ENCODE data around the gene ZNF341.
"Not testable (repeated sequence)": the region's sequence is repeated elsewhere in the genome, so short reads cannot be mapped to it uniquely, and the experiment has no call there.

The ZNF341 gene

DNA sequence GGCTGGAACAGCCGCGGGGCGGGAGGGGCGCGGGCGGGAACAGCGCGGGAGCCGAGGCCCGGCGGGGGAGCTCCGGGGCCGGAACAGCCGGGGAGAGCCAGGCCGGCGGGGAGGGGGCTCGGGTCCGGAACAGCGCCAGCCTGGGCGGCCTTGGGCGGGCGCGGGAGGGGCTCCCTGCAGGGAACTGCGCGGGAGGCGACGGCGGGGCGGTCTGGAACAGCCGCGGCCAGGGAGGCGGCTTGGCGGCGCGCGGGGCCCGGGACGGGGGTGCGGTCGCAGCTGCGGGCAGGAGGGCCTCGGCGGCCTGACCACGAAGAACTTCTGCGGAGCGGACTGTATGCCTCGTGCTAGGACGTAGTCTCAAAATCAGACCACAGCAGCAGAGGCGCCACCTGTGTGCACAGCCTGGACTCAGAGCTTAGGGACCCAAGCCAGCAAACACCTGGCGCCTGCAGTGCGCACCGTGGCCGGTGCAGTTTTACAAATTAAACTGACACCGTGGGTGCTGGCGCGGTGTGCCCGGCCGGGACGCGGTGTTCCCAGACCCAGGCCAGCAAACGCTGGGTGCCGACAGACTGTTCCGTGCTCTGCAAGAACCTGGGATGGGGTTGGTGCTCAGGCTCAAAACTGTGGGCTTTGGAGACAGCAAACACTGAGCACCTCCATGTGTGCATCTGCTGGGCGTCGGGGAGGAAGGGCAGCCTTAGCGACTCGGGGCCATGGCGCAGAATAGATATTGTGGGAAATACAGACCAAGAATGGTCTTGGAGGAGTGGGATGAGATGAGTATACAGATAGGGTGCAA lies 572 bp downstream of the ZNF341 start:
- peak; percentile 95 for DNase-seq

DNA sequence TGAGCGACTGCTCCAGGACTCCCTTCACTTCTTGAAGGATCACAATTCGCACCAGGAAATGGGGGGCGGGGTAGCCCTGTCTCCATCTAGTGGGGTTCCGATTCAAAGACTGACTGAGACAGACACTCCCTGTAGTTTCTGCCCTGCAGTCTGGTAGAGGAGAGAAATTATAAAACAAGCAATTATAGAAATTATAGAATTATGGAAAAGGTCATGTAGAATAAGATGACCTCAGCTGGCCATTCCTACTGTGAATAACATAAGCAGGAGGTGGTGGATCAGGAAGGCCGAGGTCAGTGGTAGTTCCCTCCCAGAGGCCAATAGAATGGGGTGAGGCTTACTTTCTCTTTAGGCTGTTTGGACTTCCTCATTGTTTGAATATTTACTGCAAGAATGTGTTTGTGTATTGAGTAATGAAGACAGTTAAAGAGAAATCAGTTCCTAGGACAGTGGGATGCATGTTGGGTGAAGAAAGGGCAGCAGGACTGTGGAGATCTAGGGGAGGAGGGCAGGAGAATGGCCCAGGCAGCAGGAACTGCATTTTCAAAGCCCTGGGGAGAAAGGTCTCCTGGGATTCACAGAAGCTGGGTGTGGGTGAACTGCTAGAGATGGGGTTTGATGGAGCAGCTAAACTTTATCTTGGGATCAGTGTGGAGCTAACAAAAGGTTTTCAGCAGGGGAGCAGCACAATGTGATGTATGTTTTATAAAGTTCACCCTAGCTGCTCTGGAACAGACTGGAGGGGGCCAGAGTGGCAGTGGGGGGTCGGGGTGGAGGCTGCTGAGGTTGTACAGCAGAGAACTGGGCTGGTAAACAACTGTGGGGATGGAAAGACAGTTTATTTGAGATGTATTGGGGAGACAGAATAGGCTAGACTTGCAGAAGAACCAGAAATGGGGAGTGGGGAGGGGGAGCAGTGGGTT lies 2.1 kb downstream of the ZNF341 start:
- peak; percentile 49 for DNase-seq

DNA sequence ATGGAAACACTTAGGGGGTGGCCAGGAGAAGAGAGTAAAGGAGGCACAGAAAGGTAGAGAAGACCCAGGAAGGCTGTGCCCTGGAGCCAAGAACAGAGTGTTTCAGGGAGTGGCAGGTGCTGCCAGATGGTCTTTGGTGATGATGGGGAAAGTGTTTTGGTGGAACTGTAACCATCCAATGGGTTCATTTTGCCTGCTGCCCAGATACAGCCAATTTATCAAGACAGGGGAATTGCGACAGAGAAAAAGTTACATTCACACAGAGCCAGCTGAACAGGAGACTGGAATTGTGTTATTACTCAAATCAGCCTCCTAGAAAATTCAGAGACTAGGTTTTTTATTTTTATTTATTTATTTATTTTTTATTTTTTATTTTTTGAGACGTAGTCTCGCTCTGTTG lies 5.2 kb downstream of the ZNF341 start:
- no peak for DNase-seq

DNA sequence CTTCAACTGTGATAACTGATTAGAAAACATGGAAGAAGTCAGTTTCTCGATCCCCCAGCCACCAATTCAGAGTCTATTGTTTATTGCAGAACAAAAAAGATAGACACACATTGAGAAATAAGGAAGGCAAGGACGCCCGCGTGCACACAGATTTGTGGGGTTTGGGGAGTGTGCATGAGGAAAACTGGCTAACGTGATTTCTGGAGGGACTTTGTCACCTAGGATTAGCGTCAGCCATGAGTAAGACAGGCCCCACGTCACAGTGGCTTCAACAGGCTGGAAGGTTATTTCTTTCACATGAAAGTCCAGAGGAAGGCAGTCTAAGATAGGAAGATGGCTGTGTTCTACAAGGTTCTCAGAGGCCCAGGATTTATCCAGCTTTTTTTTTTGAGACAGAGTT lies 7.7 kb downstream of the ZNF341 start:
- DNase-seq: no peak

DNA sequence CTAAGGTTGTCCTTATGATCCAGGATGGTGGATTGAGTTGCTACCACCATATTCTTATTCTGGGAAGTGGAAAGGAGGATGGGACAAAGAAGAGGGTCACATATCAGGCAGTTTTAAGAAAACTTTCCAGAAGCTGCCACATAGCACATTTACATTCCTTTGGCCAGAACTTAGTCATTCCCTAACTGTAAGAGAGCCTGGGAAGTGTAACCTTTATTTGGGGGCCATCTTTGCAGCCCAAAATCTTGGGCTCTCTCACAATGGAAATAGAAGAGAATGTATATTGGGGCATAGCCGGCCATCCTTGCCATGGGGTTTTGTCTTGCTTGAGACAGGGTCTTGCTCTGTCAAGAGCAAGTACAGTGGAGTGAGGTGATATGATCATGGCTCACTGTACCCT lies 8.4 kb downstream of the ZNF341 start:
- no peak for DNase-seq

DNA sequence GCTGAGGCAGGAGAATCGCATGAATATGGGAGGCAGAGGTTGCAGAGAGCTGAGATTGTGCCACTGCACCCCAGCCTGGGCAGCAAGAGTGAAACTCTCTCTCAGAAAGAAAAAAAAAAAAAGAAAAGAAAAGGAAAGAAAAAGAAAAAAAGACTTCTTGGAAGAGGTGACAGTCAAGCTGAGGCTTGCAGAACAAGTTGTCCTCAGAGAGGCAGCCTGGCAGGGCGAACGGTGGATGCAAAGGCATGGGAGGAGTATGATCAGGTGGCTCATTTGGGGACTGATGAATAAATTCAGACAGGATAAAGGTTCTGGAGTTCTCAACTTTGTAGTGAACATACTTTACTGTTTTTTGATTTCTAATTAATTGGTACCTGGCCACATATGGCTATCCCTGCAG lies 12.4 kb downstream of the ZNF341 start:
- no peak for DNase-seq

DNA sequence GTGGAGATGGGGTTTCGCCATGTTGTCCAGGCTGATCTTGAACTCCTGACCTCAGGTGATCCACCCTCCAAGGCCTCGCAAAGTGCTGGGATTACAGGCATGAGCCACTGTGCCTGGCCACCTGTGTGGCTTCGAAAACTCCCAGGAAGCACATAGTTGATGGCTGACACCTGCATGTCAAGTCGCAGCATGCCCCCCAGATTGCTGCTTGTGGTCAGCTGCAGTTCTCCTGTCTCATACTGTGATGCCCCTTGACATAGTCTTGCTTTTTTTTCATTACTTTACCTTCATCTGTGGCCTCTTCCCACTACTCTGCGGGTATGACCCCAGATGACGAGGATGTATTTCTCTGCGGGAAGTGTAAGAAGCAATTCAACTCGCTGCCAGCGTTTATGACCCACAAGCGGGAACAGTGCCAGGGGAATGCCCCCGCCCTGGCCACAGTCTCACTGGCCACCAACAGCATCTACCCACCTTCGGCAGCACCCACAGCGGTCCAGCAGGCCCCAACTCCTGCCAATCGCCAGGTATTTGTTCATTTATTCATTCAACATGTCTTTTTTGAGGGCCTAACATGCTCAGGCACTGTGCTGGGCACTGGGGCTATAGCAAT lies 13.1 kb downstream of the ZNF341 start:
- no peak for DNase-seq

DNA sequence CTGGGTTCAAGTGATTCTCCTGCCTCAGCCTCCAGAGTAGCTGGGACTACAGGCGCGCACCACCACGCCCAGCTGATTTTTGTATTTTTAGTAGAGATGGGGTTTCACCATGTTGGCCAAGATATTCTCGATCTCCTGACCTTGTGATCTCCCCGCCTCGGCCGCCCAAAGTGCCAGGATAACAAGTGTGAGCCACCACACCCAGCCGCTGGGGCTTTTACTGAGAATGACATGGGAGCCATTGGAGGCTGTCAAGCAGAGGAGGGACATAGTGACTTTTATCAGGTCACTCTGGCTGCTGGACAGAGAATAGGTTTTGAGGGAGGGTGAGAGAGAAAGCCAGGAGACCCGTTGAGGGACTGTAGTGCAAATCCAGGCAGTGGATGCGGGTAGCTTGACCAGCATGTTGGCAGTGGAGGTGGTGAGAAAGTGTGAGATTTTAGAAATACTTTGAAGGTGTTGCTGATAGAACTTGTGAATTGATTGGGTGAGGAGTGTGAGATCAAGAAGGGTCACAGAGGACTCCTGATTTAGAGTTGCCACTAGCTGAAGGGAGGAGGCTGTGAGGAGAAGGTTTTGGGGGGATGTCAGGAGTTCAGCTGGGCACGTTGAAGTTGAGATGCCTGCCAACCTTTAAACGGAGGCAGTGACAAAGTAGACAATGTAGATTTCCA lies 14.7 kb downstream of the ZNF341 start:
- no peak for DNase-seq

DNA sequence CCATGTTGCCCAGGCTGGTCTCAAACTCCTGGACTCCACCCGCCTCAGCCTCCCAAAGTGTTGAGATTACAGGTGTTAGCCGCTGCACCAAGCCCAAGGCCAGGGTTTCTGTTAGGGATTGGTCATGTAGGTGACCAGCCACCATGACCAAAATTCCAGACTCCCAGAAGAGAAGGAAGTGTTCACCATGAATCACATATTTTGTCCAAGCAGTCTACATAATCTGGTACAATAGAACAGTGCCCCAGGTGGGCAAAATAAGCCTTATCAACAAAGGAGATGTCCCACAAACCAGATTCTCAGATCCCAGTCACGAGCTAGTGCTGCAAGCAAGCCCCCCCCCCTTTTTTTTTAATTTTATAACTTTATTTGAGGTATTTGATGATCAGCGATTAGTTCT lies 20.0 kb downstream of the ZNF341 start:
- no peak for DNase-seq

DNA sequence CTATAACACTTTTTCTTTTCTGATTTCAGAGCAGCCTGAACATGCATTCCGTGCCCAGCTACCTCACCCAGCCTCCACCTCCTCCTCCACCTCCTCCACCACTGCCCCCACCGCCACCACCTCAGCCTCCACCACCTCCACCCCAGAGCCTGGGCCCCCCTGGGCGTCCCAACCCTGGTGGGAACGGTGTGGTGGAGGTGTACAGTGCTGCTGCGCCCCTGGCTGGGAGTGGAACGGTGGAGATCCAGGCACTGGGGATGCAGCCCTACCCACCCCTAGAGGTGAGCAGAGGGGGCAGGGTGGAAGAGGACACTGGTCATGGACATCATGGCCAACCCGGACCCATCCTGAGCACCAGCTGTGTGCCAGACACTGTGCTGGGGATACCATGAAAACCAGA lies 21.3 kb downstream of the ZNF341 start:
- no peak for DNase-seq

DNA sequence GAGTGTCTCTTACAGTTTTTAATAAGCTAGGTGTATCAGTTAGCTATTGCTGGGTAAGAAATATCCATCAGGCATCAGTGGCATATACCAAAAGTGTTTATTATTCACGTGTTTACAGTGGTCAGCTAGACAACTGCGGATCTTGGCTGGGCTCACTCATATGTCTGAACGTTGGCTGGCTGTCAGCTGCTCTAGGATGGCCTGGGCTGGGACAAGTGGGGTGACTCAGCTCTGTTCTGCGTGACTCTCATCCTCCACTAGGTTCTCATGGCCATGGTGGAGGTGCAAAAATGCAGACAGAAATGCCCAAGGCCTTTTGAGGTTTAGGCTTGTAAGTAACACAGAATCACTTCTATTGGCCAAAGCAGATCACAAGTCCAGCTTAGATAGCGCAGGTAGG lies 22.0 kb downstream of the ZNF341 start:
- DNase-seq: no peak

DNA sequence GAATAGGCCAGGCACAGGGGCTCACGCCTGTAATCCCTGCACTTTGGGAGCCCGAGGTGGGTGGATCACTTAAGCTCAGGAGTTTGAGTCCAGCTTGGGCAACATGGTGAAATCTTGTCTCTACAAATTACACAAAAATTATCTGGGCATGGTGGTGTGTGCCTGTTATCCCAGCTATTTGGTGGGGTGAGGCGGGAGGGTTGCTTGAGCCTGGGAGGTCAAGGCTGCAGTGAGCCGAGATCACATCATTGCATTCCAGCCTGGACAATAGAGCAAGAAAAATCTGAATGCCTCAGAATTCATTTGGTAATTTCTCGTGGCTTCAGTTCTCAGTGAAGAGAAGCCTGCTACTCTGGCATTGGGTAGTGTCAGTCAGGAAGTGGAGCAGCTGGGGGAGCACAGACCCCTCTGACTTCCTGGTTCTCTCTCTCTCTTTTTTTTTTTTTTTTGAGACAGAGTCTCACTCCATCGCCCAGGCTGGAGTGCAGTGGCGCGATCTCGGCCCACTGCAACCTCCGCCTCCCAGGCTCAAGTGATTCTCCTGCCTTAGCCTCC lies 24.2 kb downstream of the ZNF341 start:
- DNase-seq: not testable (repeated sequence)

DNA sequence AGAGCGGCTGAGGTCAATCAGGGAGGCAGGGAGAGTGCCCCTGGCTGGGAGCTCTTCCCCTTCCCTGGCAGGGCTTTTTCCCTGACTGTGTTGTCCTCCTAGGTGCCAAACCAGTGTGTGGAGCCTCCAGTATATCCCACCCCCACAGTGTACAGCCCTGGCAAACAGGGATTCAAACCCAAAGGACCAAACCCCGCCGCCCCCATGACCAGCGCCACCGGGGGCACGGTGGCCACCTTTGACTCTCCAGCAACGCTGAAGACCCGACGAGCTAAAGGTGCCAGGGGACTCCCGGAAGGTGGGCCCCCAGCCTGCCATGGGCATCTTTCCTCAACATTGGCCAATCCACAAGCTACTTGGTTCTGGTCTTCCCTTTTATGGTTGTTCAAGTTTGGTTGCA lies 25.2 kb downstream of the ZNF341 start:
- DNase-seq: no peak

DNA sequence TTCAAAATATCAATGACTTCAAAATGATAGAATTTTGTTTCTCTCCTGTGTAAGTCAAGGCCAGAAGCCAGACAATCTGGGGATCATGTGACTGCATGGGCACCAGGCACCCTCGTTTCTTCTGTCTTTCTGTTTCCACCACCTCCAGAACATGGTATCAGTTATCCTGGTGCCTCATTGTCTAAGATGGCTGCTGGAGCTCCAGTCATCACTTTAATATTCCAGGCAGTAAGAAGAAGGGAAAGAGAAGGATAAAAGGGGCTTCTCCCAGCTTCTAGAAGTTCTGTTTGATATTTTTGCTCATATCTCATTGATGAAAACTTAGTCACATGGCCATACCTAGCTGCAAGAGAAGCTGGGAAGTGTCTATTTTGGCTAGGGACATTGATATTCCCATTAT lies 25.7 kb downstream of the ZNF341 start:
- no peak for DNase-seq

DNA sequence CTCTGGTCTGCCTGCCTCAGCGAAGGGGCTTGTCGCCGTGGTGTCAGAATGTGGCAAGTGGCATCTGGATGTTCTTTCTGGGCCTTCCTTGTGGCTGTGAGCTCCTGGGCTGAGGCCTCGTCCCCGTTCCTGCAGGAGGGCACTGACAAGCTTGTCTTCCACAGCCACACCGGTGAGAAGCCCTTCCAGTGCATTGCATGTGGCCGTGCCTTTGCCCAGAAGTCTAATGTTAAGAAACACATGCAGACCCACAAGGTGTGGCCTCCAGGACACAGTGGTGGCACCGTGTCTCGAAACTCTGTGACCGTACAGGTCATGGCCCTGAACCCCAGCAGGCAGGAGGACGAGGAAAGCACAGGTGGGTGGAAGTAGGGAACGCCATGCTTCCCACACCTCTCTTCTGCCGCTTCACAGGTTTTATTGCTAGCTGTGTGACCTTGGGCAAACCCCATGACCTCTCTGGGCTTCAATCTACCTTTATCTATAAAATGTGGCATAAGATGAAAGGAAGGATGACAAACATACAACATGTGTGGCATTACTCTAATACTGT lies 30.0 kb downstream of the ZNF341 start:
- DNase-seq: no peak

DNA sequence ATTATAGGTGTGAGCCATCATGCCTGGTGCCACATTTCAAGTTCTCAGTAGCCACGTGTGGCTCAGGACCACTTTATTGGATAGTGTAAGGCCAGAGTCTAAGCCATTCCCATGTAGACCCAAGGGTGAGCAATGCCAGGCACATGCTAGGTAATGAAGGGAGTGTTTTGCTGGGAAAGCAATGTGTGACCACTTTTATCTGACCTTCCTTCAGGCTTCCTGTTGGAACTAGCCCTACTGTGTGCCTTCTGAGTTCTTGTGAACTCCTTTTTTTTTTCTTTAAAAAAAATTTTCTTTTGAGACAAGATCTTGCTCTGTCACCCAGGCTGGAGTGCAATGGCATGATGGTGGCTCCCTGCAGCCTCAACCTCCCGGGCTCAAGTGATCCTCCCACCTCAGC lies 33.3 kb downstream of the ZNF341 start:
- DNase-seq: no peak

DNA sequence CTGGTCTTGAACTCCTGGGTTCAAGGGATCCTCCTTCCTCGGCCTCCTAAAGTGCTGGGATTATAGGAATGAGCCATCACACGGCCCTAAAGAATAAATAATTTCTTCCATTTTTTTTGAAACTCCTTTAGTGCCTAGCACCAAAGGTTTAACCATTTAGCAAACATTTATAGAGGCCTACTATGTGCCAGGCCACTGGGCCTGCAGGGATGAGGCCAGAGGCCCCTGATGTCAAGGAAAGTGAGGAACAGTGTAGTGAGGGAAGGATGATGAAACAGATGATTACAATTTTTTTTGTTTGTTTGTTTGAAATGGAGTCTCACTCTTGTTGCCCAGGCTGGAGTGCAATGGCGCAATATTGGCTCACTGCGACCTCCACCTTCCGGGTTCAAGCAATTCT lies 33.8 kb downstream of the ZNF341 start:
- DNase-seq: no peak

DNA sequence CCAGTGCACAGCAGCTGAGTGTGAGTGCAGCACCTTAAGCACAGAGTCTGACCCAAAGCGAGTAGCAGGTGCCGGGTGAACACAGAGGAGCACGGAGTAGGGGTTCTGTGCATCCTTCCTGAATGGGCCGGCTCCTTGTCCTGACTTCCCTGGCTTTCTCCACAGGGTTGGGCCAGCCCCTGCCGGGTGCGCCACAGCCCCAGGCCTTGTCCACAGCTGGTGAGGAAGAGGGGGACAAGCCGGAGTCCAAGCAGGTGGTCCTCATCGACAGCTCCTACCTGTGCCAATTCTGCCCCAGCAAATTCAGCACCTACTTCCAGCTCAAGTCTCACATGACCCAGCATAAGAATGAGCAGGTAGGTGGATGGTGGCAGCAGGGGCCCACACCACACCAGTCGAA lies 34.9 kb downstream of the ZNF341 start:
- no peak for DNase-seq

DNA sequence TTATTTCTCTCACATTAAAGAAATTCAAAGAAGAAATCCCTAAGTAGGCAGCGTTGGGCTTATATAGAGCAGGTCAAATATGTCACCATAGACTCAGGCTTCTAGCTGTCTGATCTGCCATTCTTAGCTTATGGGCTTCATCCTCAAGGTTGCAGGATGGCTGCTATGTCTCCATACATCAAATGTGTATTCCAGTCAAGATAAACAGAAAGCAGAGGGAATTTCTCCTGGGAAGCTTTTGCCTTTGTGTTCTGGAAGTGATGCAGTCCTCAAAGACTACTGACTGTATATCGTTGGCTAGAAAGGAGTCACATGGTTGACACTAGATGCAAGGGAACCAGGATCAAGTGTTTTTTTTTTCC lies 36.0 kb downstream of the ZNF341 start:
- DNase-seq: no peak

DNA sequence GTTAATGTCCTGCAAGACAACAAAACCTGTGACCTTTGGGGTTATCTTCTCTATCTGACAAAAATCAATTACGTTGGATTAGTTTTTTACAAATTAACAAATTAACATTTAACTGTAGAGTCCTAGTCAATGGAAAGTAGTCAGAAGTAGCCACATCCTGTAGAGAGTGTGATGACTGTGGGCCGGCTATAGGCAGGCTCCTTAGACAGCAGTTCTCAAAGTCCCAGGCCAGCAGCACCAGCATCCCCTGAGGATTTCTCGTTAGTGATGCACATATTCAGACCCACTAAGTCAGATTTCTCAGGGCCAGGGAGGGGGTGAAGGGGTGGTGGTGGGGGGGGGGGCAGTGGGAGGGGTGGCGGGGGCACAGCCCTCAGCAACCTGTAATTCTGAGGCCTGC lies 37.2 kb downstream of the ZNF341 start:
- DNase-seq: no peak

DNA sequence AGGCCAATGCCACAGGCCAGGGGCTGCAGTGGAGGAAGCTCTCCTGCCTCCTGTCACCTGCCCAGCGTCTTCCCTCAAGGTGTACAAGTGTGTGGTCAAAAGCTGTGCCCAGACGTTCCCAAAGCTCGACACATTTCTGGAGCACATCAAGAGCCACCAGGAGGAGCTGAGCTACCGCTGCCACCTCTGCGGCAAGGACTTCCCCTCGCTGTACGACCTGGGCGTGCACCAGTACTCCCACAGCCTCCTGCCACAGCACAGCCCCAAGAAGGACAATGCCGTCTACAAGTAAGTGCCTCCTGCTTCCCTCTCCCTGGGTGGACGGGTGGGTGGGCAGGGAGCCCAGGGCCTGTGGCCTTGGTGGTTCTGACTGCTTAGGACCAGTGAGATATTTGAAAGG lies 38.2 kb downstream of the ZNF341 start:
- no peak for DNase-seq

DNA sequence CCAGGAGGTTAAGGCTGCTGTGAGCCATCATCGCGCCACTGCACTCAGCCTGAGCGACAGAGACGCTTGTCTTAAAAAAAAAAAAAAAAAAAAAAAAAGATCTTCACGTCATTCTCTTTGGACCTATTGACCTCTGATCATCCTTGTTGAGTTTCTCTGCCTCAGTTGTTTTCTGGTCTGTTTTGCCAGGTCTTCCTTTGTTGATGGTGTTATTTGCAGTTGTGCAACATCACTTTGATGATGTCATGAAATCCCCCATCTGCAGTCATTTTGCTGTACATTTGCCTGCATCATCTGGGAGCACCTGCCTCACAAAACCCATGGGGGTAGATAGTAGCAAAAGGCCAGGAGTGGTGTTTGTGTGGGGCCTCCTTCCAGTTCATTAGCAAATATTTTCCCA lies 40.1 kb downstream of the ZNF341 start:
- DNase-seq: no peak

DNA sequence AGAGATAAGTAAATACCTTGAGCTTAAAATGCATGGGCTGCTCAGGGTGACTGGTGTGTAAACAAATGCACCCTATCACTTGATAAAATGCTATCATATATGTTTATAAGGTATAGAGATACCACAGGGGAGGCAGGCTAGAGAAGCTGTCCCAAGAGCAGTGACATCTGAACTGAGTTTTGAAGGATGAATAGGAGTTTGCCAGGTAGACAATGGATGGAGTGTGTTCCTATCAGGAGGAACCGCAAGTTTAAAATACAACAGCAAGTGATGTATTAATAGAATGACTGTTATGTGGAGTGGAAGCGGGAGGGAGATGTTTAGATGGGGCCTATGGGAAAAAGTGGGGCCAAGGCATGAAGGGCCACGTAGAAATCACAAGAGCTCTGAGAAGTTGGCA lies 40.6 kb downstream of the ZNF341 start:
- DNase-seq: no peak
